Mesenchymal stem cell (in vitro differentiated cells and primary cell): ENCODE results near the gene SCGB1D1.

Source experiments
- DNase-seq: peaks from one replicate; pipeline ENCODE4 v3.0.0-alpha.2; 2013
- H2AFZ ChIP-seq: one replicate; pipeline ENCODE4 v1.6.1; 2013; ENCODE audit warnings: low read depth, mild to moderate bottlenecking, control low read depth, inconsistent platforms, low read length, moderate library complexity
- H2AK5ac ChIP-seq: 2 replicates; pipeline ENCODE4 v1.6.1; 2013; ENCODE audit warnings: low read length, moderate library complexity, mild to moderate bottlenecking, inconsistent platforms; ENCODE audit not compliant: severe bottlenecking
- H2BK120ac ChIP-seq: one replicate; pipeline ENCODE4 v1.6.1; 2013; ENCODE audit warnings: low read depth, mild to moderate bottlenecking, inconsistent platforms, low read length, moderate library complexity
- H2BK12ac ChIP-seq, 2 experiments: one replicate each; pipeline ENCODE4 v1.6.1; 2013; ENCODE audit warnings: inconsistent platforms in 2 of 2, low read length in 2 of 2, mild to moderate bottlenecking in 2 of 2, moderate library complexity in 2 of 2, control low read depth in 1 of 2
- H2BK15ac ChIP-seq: one replicate; pipeline ENCODE4 v1.6.1; 2013; ENCODE audit warnings: mild to moderate bottlenecking, low read depth, inconsistent platforms; ENCODE audit not compliant: poor library complexity, severe bottlenecking
- H2BK5ac ChIP-seq: 2 replicates; pipeline ENCODE4 v1.6.1; 2013; ENCODE audit warnings: low read depth, mild to moderate bottlenecking, low read length, control low read depth, inconsistent platforms; ENCODE audit not compliant: poor library complexity, severe bottlenecking
- H3K14ac ChIP-seq, 2 experiments: one replicate each; pipeline ENCODE4 v1.6.1; 2013; ENCODE audit warnings: inconsistent platforms in 2 of 2, low read length in 2 of 2, control low read depth in 1 of 2, mild to moderate bottlenecking in 1 of 2, moderate library complexity in 1 of 2
- H3K18ac ChIP-seq, 2 experiments: one replicate each; pipeline ENCODE4 v1.6.1; 2013; ENCODE audit warnings: inconsistent platforms in 2 of 2, low read length in 2 of 2, control low read depth in 1 of 2, low read depth in 1 of 2, mild to moderate bottlenecking in 1 of 2
- H3K23ac ChIP-seq, 2 experiments: one replicate each; pipeline ENCODE4 v1.6.1; 2013; ENCODE audit warnings: inconsistent platforms in 2 of 2, low read length in 2 of 2, mild to moderate bottlenecking in 2 of 2, moderate library complexity in 2 of 2, control low read depth in 1 of 2
- H3K27ac ChIP-seq: 2 replicates; pipeline ENCODE4 v1.5.1; 2013; ENCODE audit warnings: mild to moderate bottlenecking, moderate library complexity, low read length, control low read depth, inconsistent platforms; ENCODE audit not compliant: poor library complexity, severe bottlenecking
- H3K27me3 ChIP-seq, 2 experiments: 2 replicates each; pipeline versions ENCODE4 v1.6.1 to v1.7.0; 2013; ENCODE audit warnings: low read length in 2 of 2, mild to moderate bottlenecking in 2 of 2, moderate library complexity in 2 of 2, control low read depth in 1 of 2, inconsistent platforms in 1 of 2; ENCODE audit not compliant: control insufficient read depth in 1 of 2, insufficient read depth in 1 of 2
- H3K36me3 ChIP-seq, 2 experiments: 2 replicates each; pipeline versions ENCODE4 v1.6.1 to v1.7.0; 2013; ENCODE audit warnings: low read length in 2 of 2, control low read depth in 1 of 2, inconsistent platforms in 1 of 2, low read depth in 1 of 2, mild to moderate bottlenecking in 1 of 2; ENCODE audit not compliant: insufficient read depth in 2 of 2, control insufficient read depth in 1 of 2
- H3K4ac ChIP-seq, 2 experiments: one replicate each; pipeline ENCODE4 v1.6.1; 2013; ENCODE audit warnings: inconsistent platforms in 2 of 2, low read length in 2 of 2, mild to moderate bottlenecking in 2 of 2, moderate library complexity in 2 of 2, control low read depth in 1 of 2, low read depth in 1 of 2
- H3K4me1 ChIP-seq: 2 replicates; pipeline ENCODE4 v1.6.1; 2013; ENCODE audit warnings: low read depth, low read length, control low read depth; ENCODE audit not compliant: control insufficient read depth, insufficient read depth
- H3K4me2 ChIP-seq: 2 replicates; pipeline ENCODE4 v1.6.1; 2013; ENCODE audit warnings: low read length, mild to moderate bottlenecking, inconsistent platforms; ENCODE audit not compliant: poor library complexity, severe bottlenecking
- H3K4me3 ChIP-seq, 2 experiments: 2 replicates each; pipeline versions ENCODE4 v1.5.1 to v1.7.0; 2013; ENCODE audit warnings: low read length in 2 of 2, mild to moderate bottlenecking in 2 of 2, control low read depth in 1 of 2, low read depth in 1 of 2; ENCODE audit not compliant: insufficient read depth in 1 of 2
- H3K79me1 ChIP-seq: replicated peaks from 2 replicates; pipeline ENCODE4 v1.6.1; 2013; ENCODE audit warnings: mild to moderate bottlenecking, control low read depth, low read length, inconsistent platforms; ENCODE audit not compliant: poor library complexity, severe bottlenecking
- H3K9ac ChIP-seq: 2 replicates; pipeline ENCODE4 v1.7.0; 2013; ENCODE audit warnings: mild to moderate bottlenecking, low read length, moderate library complexity
- H3K9me3 ChIP-seq: 2 replicates; pipeline ENCODE4 v1.7.0; 2013; ENCODE audit warnings: mild to moderate bottlenecking, low read length; ENCODE audit not compliant: control insufficient read depth
- H4K8ac ChIP-seq: one replicate; pipeline ENCODE4 v1.6.1; 2013; ENCODE audit warnings: inconsistent platforms, mild to moderate bottlenecking, low read length, moderate library complexity
- H4K91ac ChIP-seq: one replicate; pipeline ENCODE4 v1.6.1; 2013; ENCODE audit warnings: mild to moderate bottlenecking, low read length, inconsistent platforms
- WGBS: methylation state at CpG from one replicate; pipeline ENCODE4 v1.1.7; 2013; ENCODE audit warnings: mixed read lengths; 5-methylcytosine and 5-hydroxymethylcytosine counted together

Gene SCGB1D1

DNA sequence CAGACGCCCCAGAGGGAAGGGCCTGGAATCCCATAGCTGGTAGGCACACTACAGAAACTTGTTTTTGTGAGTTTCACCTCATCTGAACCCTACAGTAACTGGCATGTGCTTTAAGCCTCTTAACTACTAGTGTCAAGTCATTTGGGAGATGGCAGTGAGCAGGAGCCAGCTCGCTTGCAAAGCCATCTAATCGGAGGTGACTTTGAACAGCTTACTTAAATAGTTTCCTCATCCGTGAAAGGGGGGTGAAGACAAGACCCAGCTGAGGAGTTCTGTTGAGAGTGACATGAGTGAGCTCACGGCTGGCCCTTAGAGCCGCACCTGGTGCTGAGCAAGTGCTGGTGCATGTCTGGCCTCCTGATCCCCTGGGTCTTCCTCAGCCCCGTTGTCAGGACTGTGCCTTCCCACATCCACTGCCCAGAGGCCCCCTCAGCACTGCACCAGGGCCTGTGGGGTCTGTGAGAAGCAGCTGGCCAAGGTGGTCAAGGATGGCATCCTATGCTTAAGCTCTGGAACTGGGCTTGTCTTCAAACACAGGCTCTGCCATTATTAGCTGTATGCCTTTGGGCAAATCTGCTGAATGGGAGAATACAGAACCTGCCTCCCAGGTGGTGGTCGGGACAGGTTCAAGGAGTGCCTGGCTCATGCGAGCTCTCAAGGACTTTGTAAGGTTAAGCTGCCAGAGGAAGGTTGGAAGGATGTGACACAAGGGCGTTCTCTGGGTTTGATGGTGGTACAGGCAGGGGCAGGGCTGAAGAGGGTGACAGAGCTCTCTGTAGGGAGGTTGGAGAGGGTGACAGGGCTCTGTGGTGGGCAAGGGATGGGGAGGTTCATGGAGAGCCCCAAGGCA is 38.9 kb upstream of the SCGB1D1 start:
- H4K91ac ChIP-seq: no peak overlapping the region
- H3K4ac ChIP-seq: no peak overlapping the region
- H3K36me3 ChIP-seq: peaks cover 54 to 70% of the 10 kb centered on the region in 2 experiments
- no peak overlapping the region for H3K23ac ChIP-seq
- no peak overlapping the region for H2BK12ac ChIP-seq
- no peak overlapping the region for H2BK5ac ChIP-seq
- no peaks in the 10 kb centered on the region for H3K9me3 ChIP-seq
- peaks cover 9% of the 10 kb centered on the region for H3K79me1 ChIP-seq
- H2AFZ ChIP-seq: no peak overlapping the region
- no peaks in the 10 kb centered on the region for H3K27me3 ChIP-seq
- H4K8ac ChIP-seq: no peak overlapping the region
- H3K4me3 ChIP-seq: no peak overlapping the region
- H2BK15ac ChIP-seq: no peak overlapping the region
- DNase-seq: no peak
- H3K4me1 ChIP-seq: no peaks in the 10 kb centered on the region
- no peak overlapping the region for H2AK5ac ChIP-seq
- no peak overlapping the region for H3K14ac ChIP-seq
- H3K9ac ChIP-seq: no peak overlapping the region
- H2BK120ac ChIP-seq: no peak overlapping the region
- no peak overlapping the region for H3K27ac ChIP-seq
- WGBS: 94% methylated on average over 10 of the region's 10 CpGs
- H3K18ac ChIP-seq: no peak overlapping the region
- no peak overlapping the region for H3K4me2 ChIP-seq

DNA sequence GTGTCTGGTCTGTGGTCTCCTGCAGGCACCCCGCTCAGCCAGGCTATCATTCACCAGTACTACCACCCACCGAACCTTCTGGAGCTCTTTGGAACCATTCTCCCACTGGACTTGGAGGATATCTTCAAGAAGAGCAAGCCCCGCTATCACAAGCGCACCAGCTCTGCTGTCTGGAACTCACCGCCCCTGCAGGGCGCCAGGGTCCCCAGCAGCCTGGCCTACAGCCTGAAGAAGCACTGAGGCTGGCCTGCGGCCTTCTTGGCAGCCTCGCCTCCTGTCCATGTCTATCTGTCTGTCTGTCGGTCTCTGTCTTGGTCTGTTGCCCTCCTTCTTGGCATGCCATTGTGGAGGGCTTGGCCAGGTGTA is 38.3 kb upstream of the SCGB1D1 start:
- Histone ChIP-seq H3K4me2 (no peak overlapping the region), H3K4me1 (no peaks in the 10 kb centered on the region), H2BK5ac (no peak overlapping the region), H3K27ac (no peak overlapping the region), H3K36me3 (peaks cover 48 to 64% of the 10 kb centered on the region in 2 experiments), H2BK120ac (no peak overlapping the region), H4K8ac (no peak overlapping the region), H3K27me3 (no peaks in the 10 kb centered on the region), H3K79me1 (peaks cover 7% of the 10 kb centered on the region), H2BK15ac (no peak overlapping the region), H3K14ac (no peak overlapping the region), H3K9ac (no peak overlapping the region), H3K4me3 (no peak overlapping the region), H3K23ac (no peak overlapping the region), H3K9me3 (no peaks in the 10 kb centered on the region), H3K4ac (no peak overlapping the region), H2AFZ (no peak overlapping the region), H2AK5ac (no peak overlapping the region), H2BK12ac (no peak overlapping the region), H4K91ac (no peak overlapping the region), H3K18ac (no peak overlapping the region)
- DNase-seq: no peak
- 98% methylated on average over 9 of the region's 9 CpGs for WGBS

DNA sequence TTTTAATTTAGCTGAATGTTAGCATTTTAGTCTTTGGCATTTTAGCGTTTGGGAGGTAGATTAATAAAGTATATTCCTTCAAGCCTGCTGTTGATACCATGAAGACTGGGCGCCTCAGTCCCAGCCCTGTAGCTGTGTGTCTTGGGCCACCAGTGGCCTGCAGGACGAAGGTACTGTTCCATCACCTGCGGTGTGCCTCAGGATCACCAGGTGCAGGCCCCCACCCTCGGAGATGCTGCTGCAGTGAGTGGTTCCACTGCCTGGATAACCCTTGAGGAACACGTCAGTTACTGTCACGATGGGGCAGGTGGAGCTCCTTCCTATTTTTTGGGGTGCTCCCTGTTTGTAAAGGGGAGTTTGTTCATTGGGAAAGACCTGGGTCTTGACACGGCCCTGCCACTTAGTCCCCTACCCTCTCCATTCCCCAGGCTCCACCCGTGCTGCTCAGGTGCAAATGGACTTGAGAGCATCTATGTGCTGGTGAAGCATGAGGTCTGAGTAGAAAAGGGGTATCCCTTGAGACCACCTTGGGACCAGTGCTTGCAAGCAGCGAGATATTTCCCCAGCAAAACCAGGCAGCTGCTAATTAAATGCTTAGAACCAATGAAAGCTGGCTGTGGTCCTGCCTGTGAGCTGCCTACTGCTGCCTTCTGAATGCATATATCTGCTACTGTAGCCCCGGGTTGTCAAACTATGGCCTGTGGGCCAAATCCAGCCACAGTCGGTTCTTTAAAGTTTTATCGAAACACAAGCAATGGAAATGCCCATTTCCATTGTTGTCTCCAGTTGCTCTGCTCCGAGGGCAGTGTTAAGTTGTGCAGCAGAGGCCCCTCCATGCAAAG is 37.5 kb upstream of the SCGB1D1 start:
- no peak overlapping the region for H3K4me2 ChIP-seq
- no peak overlapping the region for H3K27ac ChIP-seq
- no peak overlapping the region for H2BK12ac ChIP-seq
- no peak overlapping the region for H2BK120ac ChIP-seq
- no peak overlapping the region for H3K4me3 ChIP-seq
- H3K27me3 ChIP-seq: no peaks in the 10 kb centered on the region
- H3K9me3 ChIP-seq: no peaks in the 10 kb centered on the region
- H2BK5ac ChIP-seq: no peak overlapping the region
- H2AFZ ChIP-seq: no peak overlapping the region
- 98% methylated on average over 10 of the region's 14 CpGs for WGBS
- H4K8ac ChIP-seq: no peak overlapping the region
- no peaks in the 10 kb centered on the region for H3K4me1 ChIP-seq
- no peak overlapping the region for H4K91ac ChIP-seq
- no peak overlapping the region for H3K14ac ChIP-seq
- peaks cover 6% of the 10 kb centered on the region for H3K79me1 ChIP-seq
- no peak overlapping the region for H3K9ac ChIP-seq
- no peak overlapping the region for H2AK5ac ChIP-seq
- H3K23ac ChIP-seq: no peak overlapping the region
- no peak overlapping the region for H3K4ac ChIP-seq
- H2BK15ac ChIP-seq: no peak overlapping the region
- no peak for DNase-seq
- no peak overlapping the region for H3K18ac ChIP-seq
- peaks cover 41 to 56% of the 10 kb centered on the region in 2 experiments for H3K36me3 ChIP-seq

DNA sequence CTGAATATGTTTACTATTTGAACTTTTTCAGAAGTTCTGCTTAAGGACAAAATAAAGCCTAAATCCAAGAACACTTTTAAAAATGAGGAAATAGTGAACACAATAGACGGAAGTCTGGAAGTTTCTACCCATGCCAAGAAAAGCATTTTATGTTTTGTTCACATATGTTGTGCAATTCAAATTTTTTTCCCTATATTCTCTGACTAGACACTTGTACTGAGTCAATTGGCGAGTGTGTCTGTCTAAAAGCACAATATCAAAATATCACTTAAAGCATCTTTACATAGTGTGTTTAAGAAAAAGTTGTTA is 37.0 kb upstream of the SCGB1D1 start:
- H4K8ac ChIP-seq: no peak overlapping the region
- no peak overlapping the region for H3K27ac ChIP-seq
- no peaks in the 10 kb centered on the region for H3K9me3 ChIP-seq
- H3K4me2 ChIP-seq: no peak overlapping the region
- no peaks in the 10 kb centered on the region for H3K4me1 ChIP-seq
- H3K36me3 ChIP-seq: peaks cover 37 to 51% of the 10 kb centered on the region in 2 experiments
- WGBS: 100% methylated on average over 1 of the region's 2 CpGs
- no peak overlapping the region for H2AK5ac ChIP-seq
- peaks cover 0 to 3% of the 10 kb centered on the region in 2 experiments for H3K27me3 ChIP-seq
- H3K9ac ChIP-seq: no peak overlapping the region
- no peak overlapping the region for H3K14ac ChIP-seq
- no peak overlapping the region for H2BK5ac ChIP-seq
- H3K4ac ChIP-seq: no peak overlapping the region
- H3K4me3 ChIP-seq: no peak overlapping the region
- H2BK12ac ChIP-seq: no peak overlapping the region
- H2BK15ac ChIP-seq: no peak overlapping the region
- no peak overlapping the region for H3K23ac ChIP-seq
- no peak overlapping the region for H2BK120ac ChIP-seq
- H3K18ac ChIP-seq: no peak overlapping the region
- no peak overlapping the region for H4K91ac ChIP-seq
- H3K79me1 ChIP-seq: peaks cover 3% of the 10 kb centered on the region
- no peak overlapping the region for H2AFZ ChIP-seq
- no peak for DNase-seq
